Ishikawa (cell line): ENCODE measurements around the gene SSTR4.

Source experiments
- CEBPB ChIP-seq: IDR thresholded peaks from 2 replicates; pipeline ENCODE4 v1.6.1; 2012
- MAX ChIP-seq: IDR thresholded peaks from 2 replicates; pipeline ENCODE4 v1.6.1; 2012
- TAF1 ChIP-seq: IDR thresholded peaks from 2 replicates; pipeline ENCODE4 v1.6.1; 2012; ENCODE audit warnings: low read depth, mild to moderate bottlenecking
- USF1 ChIP-seq: IDR thresholded peaks from 2 replicates; pipeline ENCODE4 v1.6.1; 2012

- no peak for TF ChIP-seq CEBPB
- no peak for TF ChIP-seq TAF1
- TF ChIP-seq USF1: no peak
- TF ChIP-seq MAX: no peak
Measured at GRCh38 chr20:23020230-23021018, 14.7 kb upstream of the SSTR4 start.
